Upper lobe of left lung (tissue), 6 donors: Measurements from ENCODE around the gene MT3. TPM values are rescaled to one million over a fixed set of nuclear protein-coding genes. Genes with fewer than 3 reads are reported as not detected.

Source experiments
- ATAC-seq, 2 donors: fragments of 200-7000 bp; cut with Tn5 transposase; one replicate each; pipeline ENCODE4 v1.9.1; 2022; ENCODE audit warnings: mild to moderate bottlenecking in 2 of 2, moderate library complexity in 2 of 2; ENCODE audit not compliant: low FRiP score in 2 of 2
- DNase-seq, 2 donors: peaks; one replicate each; pipeline ENCODE4 v3.0.0-alpha.2; 2019 to 2020
- H3K27ac ChIP-seq, 4 donors: fragments of 200-600 bp; sonication (generic); one replicate each; pipeline ENCODE4 v1.5.1; 2016 to 2019
- H3K27me3 ChIP-seq, 4 donors: fragments of 200-600 bp; sonication (generic); one replicate each; pipeline ENCODE4 v1.5.1; 2017 to 2019
- H3K36me3 ChIP-seq, 4 donors: fragments of 200-600 bp; sonication (generic); one replicate each; pipeline ENCODE4 v1.5.1; 2016 to 2019
- H3K4me1 ChIP-seq, 4 donors: fragments of 200-600 bp; sonication (generic); one replicate each; pipeline ENCODE4 v1.5.1; 2018 to 2019
- H3K4me3 ChIP-seq, 4 donors: fragments of 200-600 bp; sonication (generic); one replicate each; pipeline ENCODE4 v1.5.1; 2017 to 2019; ENCODE audit warnings: mild to moderate bottlenecking in 2 of 4, moderate library complexity in 1 of 4
- H3K9me3 ChIP-seq, 4 donors: fragments of 200-600 bp; sonication (generic); one replicate each; pipeline ENCODE4 v1.5.1; 2018 to 2019
- CTCF ChIP-seq, 6 experiments: fragments of 450-650 bp in 4 of 6; fragments of 200-600 bp in 2 of 6; sonication (generic) in 2 of 6; IDR thresholded peaks; one replicate each; pipeline ENCODE4 v1.5.1; 2016 to 2019; ENCODE audit warnings: antibody characterized with exemption in 6 of 6
- EP300 ChIP-seq, 4 donors: sonication (generic); formaldehyde crosslinking; IDR thresholded peaks; one replicate each; pipeline ENCODE4 v1.5.1; 2017; ENCODE audit warnings: antibody characterized with exemption in 4 of 4, control low read depth in 2 of 4
- POLR2A ChIP-seq, 4 donors: fragments of 450-650 bp; IDR thresholded peaks; one replicate each; pipeline ENCODE4 v1.5.1; 2016 to 2017; ENCODE audit warnings: antibody characterized with exemption in 4 of 4, mild to moderate bottlenecking in 2 of 4
- POLR2AphosphoS5 ChIP-seq, 2 donors: sonication (generic); formaldehyde crosslinking; IDR thresholded peaks; one replicate each; pipeline ENCODE4 v1.5.1; 2017; ENCODE audit warnings: antibody characterized with exemption in 2 of 2
- WGBS, 2 donors: methylation state at CpG; one replicate each; pipeline ENCODE4 v1.1.5; 2017 to 2018; 5-methylcytosine and 5-hydroxymethylcytosine counted together
- total RNA-seq, 6 donors: library from RNA; depleted of rRNA in 4 of 6; stranded (reverse); fragments of >200 nt in 4 of 6; gene quantifications; one replicate each; pipeline versions ENCODE4 v1.1.0 to v1.2.1, GENCODE V29; 2016 to 2021
- donor health status: DM: no; HTN: no; CAD: no; lungs with moderate emphysema.
- donor health status: DM: no; HTN: yes; CAD: no; lungs with severe emphysema.

The MT3 gene
- total RNA-seq, 6 donors from 2014 or later: 1.4 to 1.5 TPM; not detected in 4

GRCh38 chr16:56632156-56632847, 43.0 kb downstream of the MT3 start, which contains the start of gene MT1M:
Gene MT1M (plus strand): TSS chr16:56632659. CDS start chr16:56632732, 73 bp downstream.
- peak; percentile 81 to 90 for ATAC-seq
- peaks cover 10 to 34% (median 14%) of the 10 kb centered on the region in 4 donors for H3K4me1 ChIP-seq
- TF ChIP-seq POLR2A (IDR thresholded peaks at IDR 0.05) (peak in 2 of 4 donors; percentile 63 to 64), POLR2AphosphoS5 (IDR thresholded peaks at IDR 0.05) (peak; percentile 93 to 95), EP300 (IDR thresholded peaks at IDR 0.05) (peak; percentile 90 to 99 (median 98)), CTCF (IDR thresholded peaks at IDR 0.05) (no peak)
- H3K9me3 ChIP-seq: no peaks in the 10 kb centered on the region
- 2 to 4% methylated on average over 3 to 24 of the region's 61 CpGs for WGBS, 2 donors
- H3K4me3 ChIP-seq: peak within 1 kb of the TSS; percentile 12 to 57 (median 50)
- no peaks in the 10 kb centered on the region for H3K36me3 ChIP-seq
- peaks cover 0 to 8% (median 4%) of the 10 kb centered on the region in 4 donors for H3K27me3 ChIP-seq
- H3K27ac ChIP-seq: peak within 1 kb of the TSS; percentile 82 to 92 (median 87)
- DNase-seq: peak; percentile 56 to 92

- TF ChIP-seq POLR2A (IDR thresholded peaks at IDR 0.05) (no peak), CTCF (IDR thresholded peaks at IDR 0.05) (no peak), EP300 (IDR thresholded peaks at IDR 0.05) (peak in 2 of 4 donors; percentile 3 to 36)
- H3K4me3 ChIP-seq: peak overlapping the region; percentile 12 to 57 (median 50)
- H3K9me3 ChIP-seq: no peaks in the 10 kb centered on the region
- DNase-seq (no peak), ATAC-seq (peak in 1 of 2 donors; percentile 2)
- peaks cover 0 to 11% (median 4%) of the 10 kb centered on the region in 4 donors for H3K27me3 ChIP-seq
- peak overlapping the region; percentile 82 to 92 (median 87) for H3K27ac ChIP-seq
- peaks cover 10 to 36% (median 15%) of the 10 kb centered on the region in 4 donors for H3K4me1 ChIP-seq
- no peaks in the 10 kb centered on the region for H3K36me3 ChIP-seq
- WGBS, 2 donors: 41 to 53% methylated on average over 5 to 6 of the region's 6 CpGs
These were observed 43.6 kb downstream of the MT3 start for GRCh38 chr16:56632848-56633365.

GRCh38 chr16:56633535-56633934, 44.2 kb downstream of the MT3 start:
- peaks cover 15 to 43% (median 19%) of the 10 kb centered on the region in 4 donors for H3K4me1 ChIP-seq
- 55 to 71% methylated on average over 3 to 7 of the region's 7 CpGs for WGBS, 2 donors
- ATAC-seq (no peak), DNase-seq (no peak)
- H3K27ac ChIP-seq: peak overlapping the region; percentile 82 to 92 (median 87)
- H3K36me3 ChIP-seq: no peaks in the 10 kb centered on the region
- H3K27me3 ChIP-seq: peaks cover 0 to 15% (median 5%) of the 10 kb centered on the region in 4 donors
- no peaks in the 10 kb centered on the region for H3K9me3 ChIP-seq
- no peak for TF ChIP-seq POLR2A (IDR thresholded peaks at IDR 0.05)
- no peak for TF ChIP-seq CTCF (IDR thresholded peaks at IDR 0.05)
- no peak for TF ChIP-seq POLR2AphosphoS5 (IDR thresholded peaks at IDR 0.05)
- TF ChIP-seq EP300 (IDR thresholded peaks at IDR 0.05): no peak
- peak overlapping the region in 3 of 4 donors; percentile 45 to 57 (median 56) for H3K4me3 ChIP-seq

- ATAC-seq: no peak
- H3K27me3 ChIP-seq: peaks cover 0 to 18% (median 5%) of the 10 kb centered on the region in 4 donors
These were observed 45.5 kb downstream of the MT3 start for GRCh38 chr16:56634715-56635440.

More at GRCh38 chr16:56634715-56635440, 45.5 kb downstream of the MT3 start:
- H3K36me3 ChIP-seq: no peaks in the 10 kb centered on the region
- peak overlapping the region; percentile 6 to 56 (median 29) for H3K4me3 ChIP-seq
- peak overlapping the region in 1 of 4 donors; percentile 92 for H3K27ac ChIP-seq
- 51 to 58% methylated on average over 42 to 47 of the region's 47 CpGs for WGBS, 2 donors
- DNase-seq: no peak
- peaks cover 16 to 50% (median 28%) of the 10 kb centered on the region in 4 donors for H3K4me1 ChIP-seq
- H3K9me3 ChIP-seq: no peaks in the 10 kb centered on the region
- TF ChIP-seq EP300 (IDR thresholded peaks at IDR 0.05) (no peak), POLR2A (IDR thresholded peaks at IDR 0.05) (no peak), POLR2AphosphoS5 (IDR thresholded peaks at IDR 0.05) (no peak), CTCF (IDR thresholded peaks at IDR 0.05) (no peak)
